GM18502 (cell line): ENCODE data around the gene AGBL4.

Source experiments
- ATAC-seq: cut with Tn5 transposase; IDR thresholded peaks from one replicate; pipeline ENCODE4 v1.9.1; 2021; ENCODE audit warnings: mild to moderate bottlenecking; ENCODE audit not compliant: unreplicated experiment, poor library complexity

Gene AGBL4

DNA sequence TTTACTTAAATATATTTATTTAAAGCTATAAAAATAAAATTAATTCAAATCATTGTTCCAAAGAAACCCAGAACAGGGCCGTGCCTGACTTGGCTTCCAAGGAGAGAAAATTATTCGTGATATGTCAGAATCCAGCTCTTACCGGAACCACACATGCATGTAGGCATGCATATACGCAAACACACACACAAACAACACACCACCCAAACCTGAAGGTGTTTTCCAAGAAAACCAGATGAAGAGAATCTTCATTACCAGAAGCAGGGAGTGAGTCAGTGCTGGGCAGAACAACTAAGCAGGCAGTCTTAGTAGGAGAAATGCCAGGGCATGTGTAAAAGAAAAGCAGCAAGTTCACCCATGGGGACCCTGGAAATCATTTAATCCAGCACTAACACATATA, 815.0 kb downstream of the AGBL4 start:
- ATAC-seq: no peak

DNA sequence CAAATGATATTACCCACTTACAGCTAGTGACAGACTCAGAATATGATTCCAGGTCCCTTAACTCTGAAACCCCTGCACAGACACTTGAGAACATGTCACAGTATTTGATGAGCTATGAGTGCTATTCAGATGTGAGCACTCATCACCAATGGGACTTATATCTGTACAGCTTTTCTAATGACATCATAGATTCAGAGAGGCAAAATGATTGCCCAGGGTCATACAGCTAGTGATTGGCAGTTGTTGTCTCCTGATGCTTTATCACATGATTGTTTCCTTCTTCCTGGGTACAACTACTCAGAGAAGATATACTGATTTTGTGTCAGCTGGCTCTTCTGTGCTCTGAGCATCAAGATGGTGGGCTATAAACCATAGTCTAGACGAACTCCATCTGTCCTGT, 819.0 kb downstream of the AGBL4 start:
- ATAC-seq: no peak

DNA sequence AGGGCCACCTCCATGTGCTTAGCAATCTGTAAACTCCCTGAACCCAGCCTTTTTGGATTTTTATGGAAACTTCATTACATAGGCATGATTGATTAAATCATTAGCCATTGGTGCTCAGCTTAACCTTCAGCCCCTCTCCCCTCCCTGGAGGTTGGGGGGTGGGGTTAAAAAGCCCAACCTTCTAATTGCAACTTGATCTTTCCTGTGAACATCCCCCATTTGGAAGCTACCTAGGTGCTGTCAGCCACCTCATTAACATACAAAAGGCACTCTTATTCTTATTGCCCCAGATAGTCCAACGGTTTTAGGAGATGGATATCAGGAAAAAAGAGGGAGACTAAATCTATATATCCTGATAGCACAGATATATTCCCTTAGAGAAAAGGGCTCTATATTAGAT, 823.0 kb downstream of the AGBL4 start:
- ATAC-seq: no peak

DNA sequence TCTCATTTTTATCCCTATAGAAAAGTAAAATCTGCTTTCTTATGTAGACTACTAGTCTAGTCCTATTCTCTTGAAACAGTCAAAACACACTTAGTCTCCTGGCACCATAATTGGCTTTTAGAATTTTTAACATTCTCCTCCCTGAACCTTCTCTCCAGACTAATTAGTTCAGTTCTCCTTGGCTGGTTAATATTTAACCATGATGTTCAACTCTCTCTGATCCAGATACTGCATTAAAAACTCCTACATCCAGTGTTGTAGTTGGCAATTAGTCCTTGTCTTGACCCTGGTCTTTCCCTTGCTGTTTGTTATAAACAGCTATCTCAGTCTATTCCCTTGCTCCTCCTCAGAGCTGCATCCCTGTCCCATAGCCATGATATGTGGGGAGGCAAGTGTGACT, 824.2 kb downstream of the AGBL4 start:
- ATAC-seq: no peak

DNA sequence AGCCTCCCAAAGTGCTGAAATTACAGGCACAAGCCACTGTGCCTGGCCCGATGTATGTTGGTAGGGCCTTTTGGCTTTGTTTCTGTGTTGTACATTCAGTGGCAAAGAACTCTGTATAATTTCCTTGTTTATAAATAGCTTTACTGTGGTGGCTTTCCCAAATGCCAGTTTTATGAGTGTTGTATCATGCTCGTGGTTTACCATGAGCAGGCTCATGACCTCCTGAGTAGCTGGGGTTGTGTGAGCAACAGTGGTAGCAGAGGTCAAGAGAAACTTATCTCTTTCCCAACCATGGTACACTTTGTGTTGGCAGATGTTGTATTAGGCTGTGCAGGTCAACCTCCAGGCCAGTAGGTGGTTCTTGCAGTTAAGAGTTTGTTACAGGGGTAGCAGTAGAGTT, 826.7 kb downstream of the AGBL4 start:
- ATAC-seq: no peak

DNA sequence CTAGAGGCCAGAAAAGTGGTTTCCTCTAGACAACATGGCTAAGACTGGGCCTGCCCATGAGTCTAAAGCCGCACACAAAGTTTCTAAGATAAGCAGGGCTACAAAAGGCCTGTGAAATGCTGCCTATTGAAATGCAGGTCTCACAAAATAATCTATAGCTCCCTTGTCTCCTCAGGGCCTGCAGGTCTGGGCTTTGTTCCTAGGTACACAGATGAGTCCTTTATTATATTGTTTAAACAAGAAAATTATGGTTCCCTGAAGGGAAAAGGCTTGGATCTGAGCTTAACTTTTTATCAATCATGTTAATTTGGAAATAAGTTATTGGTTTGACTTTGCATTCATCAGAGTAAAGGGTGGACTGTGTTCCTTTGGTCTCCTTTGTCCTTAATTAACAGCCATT, 833.6 kb downstream of the AGBL4 start:
- no peak for ATAC-seq

DNA sequence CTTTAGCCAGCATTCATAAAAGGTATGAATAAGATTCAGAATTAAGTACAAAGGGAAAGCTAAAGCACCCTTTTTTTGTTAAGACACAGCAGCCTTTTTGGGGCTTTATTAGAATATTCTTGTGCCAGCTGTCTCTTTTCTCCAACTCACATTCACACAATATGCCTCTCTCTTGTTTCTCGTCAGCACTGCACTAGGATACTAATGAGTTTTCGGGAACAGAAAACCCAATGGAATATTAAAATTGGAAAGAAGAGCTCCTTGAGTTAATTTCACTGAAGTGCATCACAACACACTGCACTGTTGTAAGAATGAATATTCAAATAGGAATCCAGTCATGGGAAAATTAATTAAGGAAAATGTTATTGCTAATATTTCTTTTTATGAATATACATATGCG, 836.7 kb downstream of the AGBL4 start:
- no peak for ATAC-seq

DNA sequence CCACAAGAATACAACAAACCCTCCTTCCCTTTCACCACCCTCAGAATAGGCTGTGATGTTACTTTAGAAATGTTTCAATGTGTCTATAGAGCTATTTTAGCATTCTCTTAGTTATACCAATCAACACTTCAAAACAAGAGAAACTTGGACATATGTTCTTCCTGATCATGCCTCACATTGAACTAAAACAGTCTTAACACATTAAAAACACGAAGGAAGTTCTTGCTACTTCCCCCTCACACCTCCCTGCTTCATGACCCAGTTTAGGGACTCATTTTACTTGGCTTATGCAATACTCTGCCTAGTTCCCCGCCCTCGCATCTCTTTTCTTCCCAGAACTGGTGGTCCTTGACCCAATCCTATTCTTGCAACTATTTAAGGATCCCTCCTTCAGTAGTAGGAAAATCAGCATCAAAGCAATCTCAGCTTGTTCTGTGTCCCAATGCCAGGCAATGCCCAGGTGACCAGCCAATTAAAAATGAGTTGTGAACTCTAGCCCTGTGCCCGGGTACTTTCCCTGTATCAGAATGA, 838.2 kb downstream of the AGBL4 start:
- no peak for ATAC-seq

DNA sequence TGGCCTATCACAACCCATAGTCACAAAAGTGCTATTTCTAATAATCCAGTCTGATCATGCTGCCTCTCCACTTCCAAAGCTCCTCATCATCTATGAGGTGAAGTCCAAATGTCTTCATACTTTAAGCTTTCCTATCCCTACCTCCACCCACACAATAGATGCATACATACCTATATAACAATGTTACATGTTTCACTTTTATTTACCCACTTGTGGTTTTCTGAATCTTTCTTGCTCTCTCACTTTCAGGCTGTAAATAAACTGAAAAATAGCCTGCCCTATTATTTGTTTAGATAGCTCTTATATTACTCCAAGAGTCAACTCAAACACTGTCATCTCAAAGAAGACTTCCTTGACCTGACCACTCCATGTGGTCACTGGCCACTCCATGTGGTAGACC, 840.3 kb downstream of the AGBL4 start:
- ATAC-seq: no peak

DNA sequence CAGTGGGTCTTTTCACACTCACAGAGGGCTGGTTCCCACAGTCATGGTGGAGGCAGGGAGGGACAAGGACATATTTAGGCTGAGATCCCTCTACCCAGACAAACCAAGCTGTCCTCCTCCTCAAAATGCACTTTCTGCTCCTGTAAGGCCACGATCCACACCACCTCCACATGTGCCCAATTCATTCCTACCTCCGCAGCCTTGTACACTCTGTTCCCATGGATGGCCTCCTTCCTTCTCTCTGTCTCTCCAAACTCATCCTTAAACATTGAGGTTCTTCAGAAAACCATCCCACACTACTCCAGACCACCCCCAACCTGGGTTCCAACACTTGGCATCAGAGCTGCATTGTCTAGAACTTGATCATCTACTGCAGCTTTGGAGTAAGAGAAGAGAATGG, 842.7 kb downstream of the AGBL4 start:
- ATAC-seq: no peak

DNA sequence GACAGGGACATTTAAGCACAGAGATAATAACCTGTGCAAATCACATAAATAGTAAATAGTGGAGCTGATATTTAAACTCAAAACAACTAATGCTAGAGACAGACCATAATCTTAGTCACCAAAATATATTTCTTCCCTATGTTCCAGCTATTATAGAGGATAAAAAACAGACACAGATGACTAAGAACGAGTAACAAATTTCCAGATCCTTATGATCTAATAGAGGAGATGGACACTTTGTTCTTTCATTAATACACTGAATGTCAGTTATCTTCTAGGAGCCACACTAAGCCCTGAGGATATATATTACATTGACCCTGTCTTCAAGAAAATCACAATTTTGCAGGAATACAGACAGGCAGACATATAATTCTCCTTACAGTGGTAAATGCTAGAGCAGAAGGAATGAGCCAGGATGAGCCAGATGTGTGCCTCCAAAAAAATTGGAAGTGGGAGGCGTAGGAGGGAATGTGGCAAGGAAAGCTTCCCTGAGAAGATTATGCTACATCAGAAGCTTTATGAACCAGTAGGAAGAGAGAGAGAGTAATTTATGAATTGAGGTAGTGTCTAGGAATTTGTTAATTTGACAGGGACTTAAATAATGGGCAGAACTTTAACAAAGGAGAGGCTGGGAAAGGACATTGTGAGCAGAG, 851.7 kb downstream of the AGBL4 start:
- ATAC-seq: no peak

DNA sequence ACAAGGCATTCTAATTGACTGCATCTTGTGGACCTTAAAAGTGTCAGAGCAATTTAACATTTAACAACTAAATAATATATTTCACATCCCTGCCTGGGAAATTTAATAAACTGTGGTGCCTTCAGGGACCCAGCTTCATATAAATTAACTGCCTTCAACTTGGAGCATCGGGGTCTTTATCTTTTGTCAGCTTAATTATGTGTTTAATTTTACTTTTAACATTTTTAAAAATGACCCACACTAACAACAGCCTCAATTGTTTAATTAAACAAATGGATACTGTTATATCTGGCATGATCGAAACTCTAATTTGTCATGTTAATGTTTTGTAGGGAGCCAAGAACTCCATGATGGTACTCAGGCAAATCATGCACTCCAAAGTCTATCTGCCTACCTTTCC, 857.7 kb downstream of the AGBL4 start:
- ATAC-seq: no peak

DNA sequence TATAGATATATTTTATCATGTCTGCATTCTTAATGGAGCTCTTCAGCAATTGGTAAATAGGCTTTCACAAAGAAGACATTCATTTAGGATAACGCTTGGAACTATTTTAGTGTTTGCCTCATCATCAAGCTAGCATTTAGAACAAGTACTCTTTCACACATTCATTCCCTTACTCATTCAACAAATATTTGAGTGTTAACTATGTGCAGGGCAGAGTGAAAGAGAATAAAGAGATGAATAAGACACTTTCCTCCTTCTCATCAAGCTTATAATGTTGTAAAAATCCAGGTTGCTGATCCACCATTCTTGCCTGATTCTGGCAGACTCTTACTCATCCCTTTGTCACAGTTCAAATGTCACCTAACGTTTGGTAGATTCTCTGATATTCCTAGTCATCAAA, 860.7 kb downstream of the AGBL4 start:
- ATAC-seq: no peak

DNA sequence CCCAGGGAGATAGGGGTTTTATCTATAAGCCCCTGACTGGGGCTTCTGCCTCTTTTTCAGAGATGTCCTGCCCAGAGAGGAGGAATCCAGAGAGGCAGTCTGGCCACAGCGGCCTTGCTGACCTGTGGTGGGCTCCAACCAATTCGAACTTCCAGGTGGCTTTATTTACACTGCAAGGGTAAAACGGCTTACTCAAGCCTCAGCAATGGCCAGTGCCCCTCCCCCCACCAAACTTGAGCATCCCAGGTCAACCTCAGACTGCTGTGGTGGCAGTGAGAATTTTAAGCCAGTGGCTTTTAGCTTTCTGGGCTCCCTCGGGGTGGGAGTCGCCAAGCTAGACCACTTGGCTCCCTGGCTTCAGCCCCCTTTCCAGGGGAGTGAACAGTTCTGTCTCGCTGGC, 863.1 kb downstream of the AGBL4 start:
- no peak for ATAC-seq

DNA sequence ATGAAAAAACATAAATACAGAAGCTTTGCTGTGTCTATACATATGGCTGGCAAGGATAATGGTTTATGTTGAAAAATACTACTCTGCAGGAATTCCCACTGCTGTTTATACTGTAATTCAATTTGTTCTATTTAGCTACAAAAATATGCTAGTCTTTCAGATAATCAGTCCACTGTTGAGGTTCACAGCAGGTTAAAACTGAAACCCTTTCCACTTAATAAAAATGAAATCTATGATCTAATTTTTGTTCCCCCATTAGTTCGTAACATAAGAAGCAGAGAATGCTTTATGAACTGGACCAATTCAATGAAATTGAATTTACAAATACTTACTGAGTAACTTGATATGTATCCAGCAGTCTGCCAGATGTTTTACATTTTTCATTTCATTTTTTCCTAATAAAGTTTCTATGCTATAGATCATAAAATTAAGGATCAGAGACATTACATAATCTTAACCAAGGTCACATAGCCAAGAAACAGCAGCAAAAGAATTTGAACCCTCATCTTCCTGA, 887.0 kb downstream of the AGBL4 start:
- ATAC-seq: no peak

DNA sequence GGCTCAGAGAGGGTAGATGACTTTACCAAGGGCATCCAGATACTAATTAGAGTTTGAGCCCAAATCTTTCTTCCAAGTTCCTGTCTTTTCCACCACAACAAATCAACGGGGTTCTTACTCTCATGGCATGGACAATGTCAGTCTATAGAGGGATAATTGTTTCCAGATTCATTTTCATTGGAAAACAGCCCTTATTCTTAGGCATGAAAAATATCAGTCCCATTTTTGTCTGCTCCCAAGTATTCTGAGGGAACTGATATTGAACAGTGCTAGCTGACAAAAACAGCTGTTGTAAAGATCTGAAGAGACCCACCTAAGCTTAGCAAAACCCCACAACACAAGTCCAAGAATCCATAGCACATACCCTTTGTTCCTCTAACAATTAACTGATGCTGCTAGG, 898.0 kb downstream of the AGBL4 start:
- ATAC-seq: no peak

DNA sequence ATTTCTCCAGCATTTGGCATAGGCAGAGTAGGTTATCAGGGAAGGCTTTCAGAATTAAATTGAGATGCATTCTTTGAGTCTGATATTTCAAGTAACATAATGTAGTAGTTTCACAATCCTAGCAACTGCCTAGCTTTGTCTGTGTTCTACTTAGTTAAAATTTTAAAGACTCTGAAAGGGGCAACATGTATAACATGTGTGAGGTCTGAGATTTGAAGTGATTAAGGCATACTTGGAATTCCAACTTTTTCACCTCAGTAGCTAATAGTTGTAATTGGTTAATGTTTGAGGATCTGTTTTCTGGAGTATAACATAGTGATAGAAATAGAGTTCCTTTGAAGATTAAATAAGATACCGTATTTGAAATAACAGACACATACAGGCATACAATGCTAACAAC, 911.8 kb downstream of the AGBL4 start:
- ATAC-seq: no peak

DNA sequence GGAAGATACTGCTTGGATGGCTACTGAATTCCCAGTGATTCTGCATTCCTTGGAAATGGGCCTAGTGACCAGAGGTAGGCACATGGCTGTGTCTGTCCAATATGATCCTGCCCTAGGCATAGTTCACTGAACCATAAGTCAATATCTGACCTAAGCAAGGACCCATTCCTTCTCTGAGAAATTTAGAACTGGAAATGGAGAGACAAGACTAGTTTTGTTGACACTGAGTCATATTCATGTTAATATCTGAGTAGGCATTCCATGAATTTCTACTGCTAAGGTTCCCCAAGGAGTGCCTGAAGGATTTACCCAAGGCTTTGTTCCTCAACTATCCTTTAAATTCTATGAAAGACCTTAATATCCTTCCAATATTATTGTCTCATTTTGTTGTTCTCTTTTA, 917.3 kb downstream of the AGBL4 start:
- ATAC-seq: no peak

DNA sequence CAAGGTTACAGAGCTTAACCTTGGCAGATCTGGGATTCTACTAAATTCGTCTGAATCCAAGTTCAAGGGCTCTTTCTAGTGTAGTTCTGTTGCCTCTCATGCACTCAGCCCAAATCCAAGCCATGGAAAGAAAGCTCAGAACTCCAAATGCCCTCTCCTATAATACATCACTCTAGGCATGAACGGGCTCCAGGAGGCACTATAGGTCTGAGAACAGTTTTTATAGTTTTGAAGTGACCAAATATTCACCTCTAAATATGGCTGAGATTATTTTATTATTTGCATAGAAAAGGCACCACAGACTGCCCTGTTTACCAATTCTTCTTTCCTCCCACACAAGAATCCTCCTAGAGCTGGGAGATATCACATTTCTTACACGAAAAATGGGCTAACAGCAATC, 919.2 kb downstream of the AGBL4 start:
- no peak for ATAC-seq

DNA sequence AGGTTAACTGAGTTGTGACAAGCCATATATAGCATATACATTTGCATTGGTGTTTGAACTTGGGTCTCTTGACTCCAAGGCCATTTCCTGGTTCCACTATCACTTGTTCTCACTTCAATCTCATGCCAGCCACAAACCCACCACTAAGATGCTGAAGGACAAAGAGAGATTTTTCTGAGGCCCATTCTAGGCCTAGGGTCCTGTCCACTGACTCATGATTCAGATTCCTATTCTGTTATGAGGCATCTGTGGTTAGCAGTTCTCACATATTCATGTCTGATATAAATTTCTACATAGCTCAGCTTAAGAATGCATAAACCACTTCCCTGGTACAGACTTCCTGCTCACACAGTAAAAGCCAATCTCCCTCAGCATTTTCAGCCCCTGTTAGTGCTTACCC, 921.0 kb downstream of the AGBL4 start:
- peak; percentile 73 for ATAC-seq

DNA sequence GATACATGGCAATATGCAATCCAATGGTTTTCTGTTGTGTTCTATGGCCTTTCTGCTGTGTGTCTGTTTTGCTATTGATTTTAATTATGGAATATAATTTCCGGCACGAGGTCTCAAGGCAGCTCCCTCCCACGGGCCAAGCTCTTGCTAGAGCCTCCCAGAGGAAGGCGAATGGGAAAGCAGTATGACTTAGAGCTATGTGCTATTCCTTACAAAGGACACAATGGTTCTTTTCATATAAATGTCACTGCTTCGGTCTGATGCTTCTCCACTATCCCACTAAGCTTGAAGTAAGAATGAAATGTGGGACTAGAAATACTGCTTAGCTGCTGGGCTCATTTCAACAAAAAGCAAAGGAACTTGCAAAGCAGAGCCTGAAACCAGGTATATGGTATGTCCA, 924.9 kb downstream of the AGBL4 start:
- no peak for ATAC-seq

DNA sequence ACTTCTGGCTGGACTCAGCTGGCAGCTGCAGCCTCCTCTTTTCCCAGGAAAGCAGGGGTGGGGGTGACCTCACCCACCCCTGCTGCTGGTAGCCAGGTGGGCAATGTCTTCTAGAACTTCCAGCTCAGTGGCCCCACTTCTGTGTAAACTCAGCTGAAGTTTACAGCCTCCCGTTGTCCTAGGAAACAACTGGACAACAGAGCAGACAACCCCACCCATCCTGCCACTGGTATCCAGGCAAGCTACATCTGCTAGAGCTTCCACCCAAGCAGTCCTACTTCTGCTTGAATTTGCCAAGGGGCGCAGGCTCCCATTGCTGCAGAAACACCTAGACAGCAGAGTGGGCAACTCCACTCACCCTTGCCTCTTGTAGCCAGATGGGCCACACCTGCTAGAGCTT, 937.4 kb downstream of the AGBL4 start:
- no peak for ATAC-seq

DNA sequence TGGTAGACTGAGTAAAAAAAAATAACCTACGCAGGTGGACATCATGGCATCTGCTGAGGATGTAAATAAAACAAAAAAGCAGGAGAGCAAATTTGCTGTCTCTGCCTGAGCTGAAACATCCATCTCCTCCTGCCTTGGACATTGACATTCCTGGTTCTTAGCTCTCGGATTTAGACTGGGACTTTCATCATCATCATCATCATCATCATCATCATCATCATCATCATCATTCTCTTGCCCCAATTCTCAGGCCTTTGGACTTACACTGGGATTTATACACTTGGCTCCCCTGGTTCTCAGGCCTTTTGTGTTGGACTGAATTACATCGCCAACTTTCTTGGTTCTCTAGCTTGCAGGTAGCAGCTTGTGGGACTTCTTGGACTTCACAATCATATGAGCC, 938.7 kb downstream of the AGBL4 start:
- ATAC-seq: no peak
